ENCODE results near the gene ANKRD24. TPM values are rescaled to one million over a fixed set of nuclear protein-coding genes. Genes with fewer than 3 reads are reported as not detected.
A peak's percentile ranks its signal among the peaks of the same experiment; 100 is the strongest.

The ANKRD24 gene
- total and polyA plus RNA-seq, 2 of the 13 experiments (the other 11 are each of a cell fraction or from before 2014, with no cell fraction given) = 0.13 to 0.24 TPM

- TF ChIP-seq SOX13 (IDR thresholded peaks at IDR 0.05) = no peak
- 0 out of 4 replicates have a peak, but pooled peaks of 1 of the 2 experiments have one; percentile 10 for TF ChIP-seq SOX13 (CRISPR knock-in tag; conservative IDR thresholded peaks at IDR 0.05 in 1 of 2, IDR thresholded peaks at IDR 0.05 in 1 of 2)
- TF ChIP-seq, protein P1, sequence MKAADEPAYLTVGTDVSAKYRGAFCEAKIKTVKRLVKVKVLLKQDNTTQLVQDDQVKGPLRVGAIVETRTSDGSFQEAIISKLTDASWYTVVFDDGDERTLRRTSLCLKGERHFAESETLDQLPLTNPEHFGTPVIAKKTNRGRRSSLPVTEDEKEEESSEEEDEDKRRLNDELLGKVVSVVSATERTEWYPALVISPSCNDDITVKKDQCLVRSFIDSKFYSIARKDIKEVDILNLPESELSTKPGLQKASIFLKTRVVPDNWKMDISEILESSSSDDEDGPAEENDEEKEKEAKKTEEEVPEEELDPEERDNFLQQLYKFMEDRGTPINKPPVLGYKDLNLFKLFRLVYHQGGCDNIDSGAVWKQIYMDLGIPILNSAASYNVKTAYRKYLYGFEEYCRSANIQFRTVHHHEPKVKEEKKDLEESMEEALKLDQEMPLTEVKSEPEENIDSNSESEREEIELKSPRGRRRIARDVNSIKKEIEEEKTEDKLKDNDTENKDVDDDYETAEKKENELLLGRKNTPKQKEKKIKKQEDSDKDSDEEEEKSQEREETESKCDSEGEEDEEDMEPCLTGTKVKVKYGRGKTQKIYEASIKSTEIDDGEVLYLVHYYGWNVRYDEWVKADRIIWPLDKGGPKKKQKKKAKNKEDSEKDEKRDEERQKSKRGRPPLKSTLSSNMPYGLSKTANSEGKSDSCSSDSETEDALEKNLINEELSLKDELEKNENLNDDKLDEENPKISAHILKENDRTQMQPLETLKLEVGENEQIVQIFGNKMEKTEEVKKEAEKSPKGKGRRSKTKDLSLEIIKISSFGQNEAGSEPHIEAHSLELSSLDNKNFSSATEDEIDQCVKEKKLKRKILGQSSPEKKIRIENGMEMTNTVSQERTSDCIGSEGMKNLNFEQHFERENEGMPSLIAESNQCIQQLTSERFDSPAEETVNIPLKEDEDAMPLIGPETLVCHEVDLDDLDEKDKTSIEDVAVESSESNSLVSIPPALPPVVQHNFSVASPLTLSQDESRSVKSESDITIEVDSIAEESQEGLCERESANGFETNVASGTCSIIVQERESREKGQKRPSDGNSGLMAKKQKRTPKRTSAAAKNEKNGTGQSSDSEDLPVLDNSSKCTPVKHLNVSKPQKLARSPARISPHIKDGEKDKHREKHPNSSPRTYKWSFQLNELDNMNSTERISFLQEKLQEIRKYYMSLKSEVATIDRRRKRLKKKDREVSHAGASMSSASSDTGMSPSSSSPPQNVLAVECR (CRISPR knock-in tag; IDR thresholded peaks at IDR 0.05; ENCODE audit: borderline replicate concordance) = peak; percentile 22; the same call in 1 of the 2 replicates
- TF ChIP-seq HMGXB4 (CRISPR knock-in tag; IDR thresholded peaks at IDR 0.05; ENCODE audit: borderline replicate concordance in 1 of 2, low read depth in 1 of 2) = peak; percentile 32 to 63; a peak in 1 of 4 replicates
- peak; percentile 65 for TF ChIP-seq ZFP36 (IDR thresholded peaks at IDR 0.05; ENCODE audit: borderline replicate concordance, low read depth, low read length, partially characterized antibody)
- TF ChIP-seq THAP11 (CRISPR knock-in tag; IDR thresholded peaks at IDR 0.05) = 0 out of 2 replicates have a peak, but pooled peaks have one; percentile 33
- peak; percentile 57; the same call in 1 of the 2 replicates for TF ChIP-seq ZMYM2 (CRISPR knock-in tag; IDR thresholded peaks at IDR 0.05)
- peak; percentile 25; the same call in 1 of the 2 replicates for TF ChIP-seq THRA (CRISPR knock-in tag; IDR thresholded peaks at IDR 0.05; ENCODE audit: borderline replicate concordance)
- TF ChIP-seq MIER2 (CRISPR knock-in tag; IDR thresholded peaks at IDR 0.05) = no peak
- TF ChIP-seq TOE1 (CRISPR knock-in tag; IDR thresholded peaks at IDR 0.05) = no peak
- TF ChIP-seq ZNF460 (CRISPR knock-in tag; IDR thresholded peaks at IDR 0.05; ENCODE audit: borderline replicate concordance) = peak; percentile 33; the same call in 1 of the 2 replicates
- TF ChIP-seq ZNF746 (CRISPR knock-in tag; IDR thresholded peaks at IDR 0.05) = no peak
- 0 out of 2 replicates have a peak, but pooled peaks have one; percentile 25 for TF ChIP-seq ZNF230 (CRISPR knock-in tag; IDR thresholded peaks at IDR 0.05)
- TF ChIP-seq DNMT1 (CRISPR knock-in tag; IDR thresholded peaks at IDR 0.05) = no peak
- TF ChIP-seq, protein P2, sequence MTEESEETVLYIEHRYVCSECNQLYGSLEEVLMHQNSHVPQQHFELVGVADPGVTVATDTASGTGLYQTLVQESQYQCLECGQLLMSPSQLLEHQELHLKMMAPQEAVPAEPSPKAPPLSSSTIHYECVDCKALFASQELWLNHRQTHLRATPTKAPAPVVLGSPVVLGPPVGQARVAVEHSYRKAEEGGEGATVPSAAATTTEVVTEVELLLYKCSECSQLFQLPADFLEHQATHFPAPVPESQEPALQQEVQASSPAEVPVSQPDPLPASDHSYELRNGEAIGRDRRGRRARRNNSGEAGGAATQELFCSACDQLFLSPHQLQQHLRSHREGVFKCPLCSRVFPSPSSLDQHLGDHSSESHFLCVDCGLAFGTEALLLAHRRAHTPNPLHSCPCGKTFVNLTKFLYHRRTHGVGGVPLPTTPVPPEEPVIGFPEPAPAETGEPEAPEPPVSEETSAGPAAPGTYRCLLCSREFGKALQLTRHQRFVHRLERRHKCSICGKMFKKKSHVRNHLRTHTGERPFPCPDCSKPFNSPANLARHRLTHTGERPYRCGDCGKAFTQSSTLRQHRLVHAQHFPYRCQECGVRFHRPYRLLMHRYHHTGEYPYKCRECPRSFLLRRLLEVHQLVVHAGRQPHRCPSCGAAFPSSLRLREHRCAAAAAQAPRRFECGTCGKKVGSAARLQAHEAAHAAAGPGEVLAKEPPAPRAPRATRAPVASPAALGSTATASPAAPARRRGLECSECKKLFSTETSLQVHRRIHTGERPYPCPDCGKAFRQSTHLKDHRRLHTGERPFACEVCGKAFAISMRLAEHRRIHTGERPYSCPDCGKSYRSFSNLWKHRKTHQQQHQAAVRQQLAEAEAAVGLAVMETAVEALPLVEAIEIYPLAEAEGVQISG (CRISPR knock-in tag; IDR thresholded peaks at IDR 0.05) = 0 out of 2 replicates have a peak, but pooled peaks have one; percentile 29
- TF ChIP-seq YEATS4 (CRISPR knock-in tag; IDR thresholded peaks at IDR 0.05; ENCODE audit: borderline replicate concordance) = no peak
- no peak; the same call in 1 of the 2 replicates for TF ChIP-seq SP4 (CRISPR knock-in tag; IDR thresholded peaks at IDR 0.05)
- 0 out of 2 replicates have a peak, but pooled peaks have one; percentile 21 for TF ChIP-seq KDM4B (CRISPR knock-in tag; IDR thresholded peaks at IDR 0.05)
Observed at GRCh38 chr19:4139614-4140236, 42.8 kb upstream of the ANKRD24 start (continued).
